Transverse colon (tissue), 4 donors: ENCODE measurements around the gene PDXP. TPM values are rescaled to one million over a fixed set of nuclear protein-coding genes. Genes with fewer than 3 reads are reported as not detected.

Experiments
- DNase-seq: peaks from one replicate; pipeline ENCODE4 v3.0.0-alpha.2; 2019
- H3K27ac ChIP-seq, 4 donors: fragments of 200-600 bp; sonication (generic); 2 replicates each; pipeline ENCODE4 v1.5.1; 2016 to 2018; ENCODE audit warnings: inconsistent platforms in 4 of 4
- H3K27me3 ChIP-seq: fragments of 200-600 bp; sonication (generic); 2 replicates; pipeline ENCODE4 v1.5.1; 2017; ENCODE audit warnings: inconsistent platforms
- H3K36me3 ChIP-seq, 4 donors: fragments of 200-600 bp; sonication (generic); 2 replicates each; pipeline ENCODE4 v1.5.1; 2017 to 2019; ENCODE audit warnings: inconsistent platforms in 4 of 4
- H3K4me1 ChIP-seq, 4 donors: fragments of 200-600 bp; sonication (generic); 2 replicates each; pipeline ENCODE4 v1.5.1; 2017 to 2020; ENCODE audit warnings: inconsistent platforms in 4 of 4
- H3K4me3 ChIP-seq, 4 donors: fragments of 200-600 bp; sonication (generic); 1 replicate in 1 of 4; 2 replicates in 3 of 4; pipeline versions ENCODE4 v1.5.1 to v1.6.1; 2017 to 2019; ENCODE audit warnings: inconsistent platforms in 4 of 4
- H3K9me3 ChIP-seq, 2 donors: fragments of 200-600 bp; sonication (generic); 2 replicates each; pipeline ENCODE4 v1.5.1; 2017 to 2019; ENCODE audit warnings: inconsistent platforms in 2 of 2
- CTCF ChIP-seq, 5 experiments: fragments of 200-600 bp in 3 of 5; fragments of 450-650 bp in 2 of 5; sonication (generic) in 3 of 5; IDR thresholded peaks; 1 replicate in 2 of 5; 2 replicates in 3 of 5; pipeline ENCODE4 v1.5.1; 2016 to 2017; ENCODE audit warnings: antibody characterized with exemption in 5 of 5, inconsistent platforms in 3 of 5, mild to moderate bottlenecking in 2 of 5, moderate library complexity in 1 of 5
- EP300 ChIP-seq: sonication (generic); formaldehyde crosslinking; IDR thresholded peaks from one replicate; pipeline ENCODE4 v1.6.1; 2017; ENCODE audit warnings: antibody characterized with exemption, low read depth
- POLR2A ChIP-seq: fragments of 450-650 bp; IDR thresholded peaks from one replicate; pipeline ENCODE4 v1.6.1; 2016; ENCODE audit warnings: antibody characterized with exemption, mild to moderate bottlenecking, moderate library complexity
- POLR2AphosphoS5 ChIP-seq, 3 donors: sonication (generic); formaldehyde crosslinking; IDR thresholded peaks; one replicate each; pipeline ENCODE4 v1.6.1; 2016; ENCODE audit warnings: antibody characterized with exemption in 3 of 3
- WGBS, 2 donors: methylation state at CpG; one replicate each; pipeline ENCODE4 v1.1.5; 2018; ENCODE audit warnings: low coverage in 1 of 2; 5-methylcytosine and 5-hydroxymethylcytosine counted together
- in situ Hi-C, 4 donors: fragments of 200-750 bp; cut with MboI; loops; one replicate each; pipeline versions ENCODE4 v1.15.0 to v1.15.1; 2017; ENCODE audit warnings: low sequenced_read_pairs in 3 of 4, low pct_ligation_motif_present in 1 of 4, low pct_unique_long_range_greater_than_20kb in 1 of 4
- intact Hi-C: fragments of 100-400 bp; cut with DNase I; formaldehyde crosslinking; loops from one replicate; pipeline ENCODE4 v1.15.1; 2023; ENCODE audit warnings: low total_unique reads
- total RNA-seq, 4 donors: library from RNA; depleted of rRNA; stranded (reverse); fragments of >200 nt; gene quantifications; one replicate each; pipeline ENCODE4 v1.1.0, GENCODE V29; 2016

The PDXP gene
- total RNA-seq, 4 donors from 2014 or later: 28.9 to 126 (median 50.7) TPM

- no peak for TF ChIP-seq CTCF (IDR thresholded peaks at IDR 0.05)
- no peak for TF ChIP-seq POLR2A
- no peak for TF ChIP-seq EP300
- no peak for TF ChIP-seq POLR2AphosphoS5 (IDR thresholded peaks at IDR 0.05)
- H3K36me3 ChIP-seq: peaks cover 0 to 19% (median 8%) of the 10 kb centered on the region in 4 donors
- peak overlapping the region in 2 of 4 donors; percentile 33 to 44 for H3K27ac ChIP-seq
- WGBS, 2 donors: 92% methylated on average over 9 of the region's 9 CpGs; no CpG with 5 or more reads in 1 of the 2 donors
- in situ Hi-C loops (no loop called here), intact Hi-C loops (loop anchor here (10.0 kb wide), 1 partner anchor 147 kb away; no protein-coding TSS in a partner anchor)
- H3K4me3 ChIP-seq: no peak overlapping the region
- no peaks in the 10 kb centered on the region for H3K9me3 ChIP-seq
- H3K27me3 ChIP-seq: no peaks in the 10 kb centered on the region
- peaks cover 13 to 15% (median 14%) of the 10 kb centered on the region in 4 donors for H3K4me1 ChIP-seq
- no peak for DNase-seq
Measured at GRCh38 chr22:37647317-37647716, 11.2 kb upstream of the PDXP start.

- H3K36me3 ChIP-seq: peaks cover 0 to 24% (median 8%) of the 10 kb centered on the region in 4 donors
Measured at GRCh38 chr22:37647928-37648327, 10.6 kb upstream of the PDXP start.

GRCh38 chr22:37650463-37651136, 7.9 kb upstream of the PDXP start:
- TF ChIP-seq CTCF (IDR thresholded peaks at IDR 0.05) (no peak), POLR2A (no peak), POLR2AphosphoS5 (IDR thresholded peaks at IDR 0.05) (no peak), EP300 (no peak)
- H3K36me3 ChIP-seq: peaks cover 0 to 29% (median 8%) of the 10 kb centered on the region in 4 donors
- H3K4me1 ChIP-seq: peaks cover 0 to 16% (median 14%) of the 10 kb centered on the region in 4 donors
- no peaks in the 10 kb centered on the region for H3K27me3 ChIP-seq
- intact Hi-C loops: no loop called here
- in situ Hi-C loops: no loop called here
- H3K27ac ChIP-seq: no peak overlapping the region
- WGBS, 2 donors: 95% methylated on average over 3 to 17 of the region's 17 CpGs
- no peaks in the 10 kb centered on the region for H3K9me3 ChIP-seq
- no peak for DNase-seq
- H3K4me3 ChIP-seq: no peak overlapping the region

More at GRCh38 chr22:37647928-37648327, 10.6 kb upstream of the PDXP start:
- TF ChIP-seq EP300: no peak
- peak in 2 of 3 donors; percentile 42 to 43 for TF ChIP-seq POLR2AphosphoS5 (IDR thresholded peaks at IDR 0.05)
- Histone ChIP-seq H3K4me1 (peaks cover 8 to 9% (median 9%) of the 10 kb centered on the region in 4 donors), H3K27me3 (no peaks in the 10 kb centered on the region), H3K9me3 (no peaks in the 10 kb centered on the region), H3K4me3 (no peak overlapping the region), H3K27ac (peak overlapping the region in 1 of 4 donors; percentile 41)
- intact Hi-C loops: loop anchor here (10.0 kb wide), 1 partner anchor 147 kb away; no protein-coding TSS in a partner anchor
- in situ Hi-C loops: no loop called here
- 88% methylated on average over 9 of the region's 9 CpGs; no CpG with 5 or more reads in 1 of the 2 donors for WGBS, 2 donors
- DNase-seq: peak; percentile 67

GRCh38 chr22:37654563-37655251, 3.8 kb upstream of the PDXP start:
- intact Hi-C loops (no loop called here), in situ Hi-C loops (no loop called here)
- Histone ChIP-seq H3K36me3 (peaks cover 0 to 29% (median 8%) of the 10 kb centered on the region in 4 donors), H3K4me3 (no peak overlapping the region), H3K27me3 (no peaks in the 10 kb centered on the region), H3K27ac (peak overlapping the region; percentile 80 to 86 (median 83)), H3K9me3 (no peaks in the 10 kb centered on the region), H3K4me1 (peaks cover 6 to 33% (median 28%) of the 10 kb centered on the region in 4 donors)
- DNase-seq: peak; percentile 83
- WGBS, 2 donors: 59 to 60% methylated on average over 2 to 14 of the region's 14 CpGs
- TF ChIP-seq POLR2AphosphoS5 (IDR thresholded peaks at IDR 0.05) (peak in 2 of 3 donors; percentile 11 to 57), EP300 (peak; percentile 8), POLR2A (no peak), CTCF (IDR thresholded peaks at IDR 0.05) (no peak)
